GM21515 (cell line): ENCODE results near the gene VPS37C.
"Not testable (repeated sequence)": the region's sequence is repeated elsewhere in the genome, so short reads cannot be mapped to it uniquely, and the experiment has no call there.

Source experiments
- ATAC-seq: cut with Tn5 transposase; IDR thresholded peaks from one replicate; pipeline ENCODE4 v1.9.1; 2021; ENCODE audit not compliant: unreplicated experiment

The VPS37C gene

DNA sequence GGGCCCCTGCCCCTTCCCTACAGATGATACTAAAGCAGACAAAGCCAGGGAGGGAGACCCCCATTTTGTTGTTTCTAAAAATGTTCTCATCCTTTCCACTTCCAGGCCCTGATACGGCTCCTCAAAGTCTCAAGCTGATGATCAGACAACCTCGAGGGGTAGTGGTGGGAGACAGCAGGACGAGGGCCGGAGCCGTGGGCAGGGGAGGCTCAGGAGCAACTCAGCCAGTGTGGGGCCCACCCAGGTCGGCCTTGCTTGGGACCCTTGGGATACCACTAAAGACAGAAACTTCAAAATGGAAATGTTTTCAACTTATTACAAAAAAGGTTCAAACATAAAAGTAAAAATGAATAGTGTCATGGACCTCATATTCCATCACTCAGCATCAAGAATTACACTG lies 15.2 kb upstream of the VPS37C start:
- ATAC-seq, result no peak

DNA sequence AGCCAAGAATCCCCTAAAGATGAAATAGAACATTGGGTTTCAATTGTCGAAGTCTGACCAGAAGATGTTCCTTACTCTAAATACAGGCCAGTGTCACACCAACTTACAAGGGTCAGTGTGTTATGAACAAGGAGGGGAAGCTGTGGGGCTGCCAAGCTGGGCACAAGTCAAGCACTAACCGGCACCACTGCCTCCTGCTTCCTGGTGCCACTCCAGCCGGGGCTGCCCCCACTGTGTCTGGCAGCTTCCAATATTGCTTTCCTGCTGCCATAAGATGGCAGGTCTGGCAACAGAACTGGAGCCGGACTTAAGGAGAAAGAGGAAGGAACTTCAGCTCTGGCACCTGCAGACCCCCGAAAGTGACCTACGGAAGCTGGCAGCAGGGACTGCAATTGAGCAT lies 13.7 kb upstream of the VPS37C start:
- ATAC-seq, result no peak

DNA sequence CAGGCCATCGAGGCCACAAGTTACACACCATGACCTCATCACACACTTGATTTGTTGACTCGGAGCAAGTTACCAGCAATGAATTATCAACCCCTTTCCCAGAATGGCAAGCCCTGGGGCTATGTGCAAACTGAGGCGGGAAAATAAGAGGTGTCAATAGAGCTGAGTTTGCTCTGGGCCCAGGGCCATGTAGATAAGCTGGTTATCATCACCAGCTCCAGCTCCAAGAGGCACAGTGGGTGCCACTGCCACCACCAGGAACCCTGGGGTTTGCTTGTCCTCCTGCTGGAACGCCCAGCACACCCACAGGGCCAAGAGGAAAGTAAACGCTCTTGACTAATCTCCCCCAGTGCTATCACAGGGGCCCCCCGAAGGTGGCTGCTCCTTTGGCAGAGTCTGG lies 13.0 kb upstream of the VPS37C start:
- ATAC-seq, result no peak

- ATAC-seq, result no peak
These were observed 12.2 kb upstream of the VPS37C start for GRCh38 chr11:61173456-61173855.

DNA sequence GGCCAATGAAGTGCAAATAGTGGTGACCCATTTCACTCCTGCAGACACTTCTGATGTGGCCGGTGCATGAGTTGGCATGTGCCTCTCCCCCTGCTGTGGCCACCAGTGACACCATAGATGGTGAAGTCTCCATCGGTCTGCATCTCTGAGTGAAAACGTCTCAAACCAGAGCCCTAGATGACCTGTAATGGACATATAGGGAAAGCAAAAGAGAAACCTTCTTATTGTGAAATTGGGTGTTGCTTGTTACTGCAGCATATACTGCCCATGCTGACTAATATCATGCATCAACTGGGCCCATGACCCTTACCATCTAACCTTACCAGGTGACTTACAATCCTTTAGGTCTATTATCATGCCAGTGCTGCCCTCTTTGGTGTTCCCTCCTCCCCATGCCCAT lies 11.7 kb upstream of the VPS37C start:
- no peak for ATAC-seq

GRCh38 chr11:61172356-61172755 lies 11.1 kb upstream of the VPS37C start:
- ATAC-seq, result no peak

- ATAC-seq, result no peak
These were observed 10.7 kb upstream of the VPS37C start for GRCh38 chr11:61171907-61172306.

GRCh38 chr11:61170566-61170965 lies 9.3 kb upstream of the VPS37C start:
- no peak for ATAC-seq

- no peak for ATAC-seq
These were observed 7.6 kb upstream of the VPS37C start for GRCh38 chr11:61168800-61169199.

- ATAC-seq, result no peak
These were observed 6.9 kb upstream of the VPS37C start for GRCh38 chr11:61168042-61168688.

DNA sequence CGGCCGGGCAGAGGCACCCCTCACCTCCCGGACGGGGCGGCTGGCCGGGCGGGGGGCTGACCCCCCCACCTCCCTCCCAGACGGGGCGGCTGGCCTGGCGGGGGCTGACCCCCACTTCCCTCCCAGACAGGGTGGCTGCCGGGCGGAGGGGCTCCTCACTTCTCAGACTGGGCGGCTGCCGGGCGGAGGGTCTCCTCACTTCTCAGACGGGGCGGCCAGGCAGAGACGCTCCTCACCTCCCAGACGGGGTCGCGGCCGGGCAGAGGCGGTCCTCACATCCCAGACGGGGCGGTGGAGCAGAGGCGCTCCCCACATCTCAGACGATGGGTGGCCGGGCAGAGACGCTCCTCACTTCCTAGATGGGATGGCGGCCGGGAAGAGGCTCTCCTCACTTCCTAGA lies 5.1 kb upstream of the VPS37C start:
- ATAC-seq, result not testable (repeated sequence)

DNA sequence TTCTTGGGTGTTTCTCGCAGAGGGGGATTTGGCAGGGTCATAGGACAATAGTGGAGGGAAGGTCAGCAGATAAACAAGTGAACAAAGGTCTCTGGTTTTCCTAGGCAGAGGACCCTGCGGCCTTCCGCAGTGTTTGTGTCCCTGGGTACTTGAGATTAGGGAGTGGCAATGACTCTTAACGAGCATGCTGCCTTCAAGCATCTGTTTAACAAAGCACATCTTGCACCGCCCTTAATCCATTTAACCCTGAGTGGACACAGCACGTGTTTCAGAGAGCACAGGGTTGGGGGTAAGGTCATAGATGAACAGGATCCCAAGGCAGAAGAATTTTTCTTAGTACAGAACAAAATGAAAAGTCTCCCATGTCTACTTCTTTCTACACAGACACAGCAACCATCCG lies 4.6 kb upstream of the VPS37C start:
- ATAC-seq, result not testable (repeated sequence)

DNA sequence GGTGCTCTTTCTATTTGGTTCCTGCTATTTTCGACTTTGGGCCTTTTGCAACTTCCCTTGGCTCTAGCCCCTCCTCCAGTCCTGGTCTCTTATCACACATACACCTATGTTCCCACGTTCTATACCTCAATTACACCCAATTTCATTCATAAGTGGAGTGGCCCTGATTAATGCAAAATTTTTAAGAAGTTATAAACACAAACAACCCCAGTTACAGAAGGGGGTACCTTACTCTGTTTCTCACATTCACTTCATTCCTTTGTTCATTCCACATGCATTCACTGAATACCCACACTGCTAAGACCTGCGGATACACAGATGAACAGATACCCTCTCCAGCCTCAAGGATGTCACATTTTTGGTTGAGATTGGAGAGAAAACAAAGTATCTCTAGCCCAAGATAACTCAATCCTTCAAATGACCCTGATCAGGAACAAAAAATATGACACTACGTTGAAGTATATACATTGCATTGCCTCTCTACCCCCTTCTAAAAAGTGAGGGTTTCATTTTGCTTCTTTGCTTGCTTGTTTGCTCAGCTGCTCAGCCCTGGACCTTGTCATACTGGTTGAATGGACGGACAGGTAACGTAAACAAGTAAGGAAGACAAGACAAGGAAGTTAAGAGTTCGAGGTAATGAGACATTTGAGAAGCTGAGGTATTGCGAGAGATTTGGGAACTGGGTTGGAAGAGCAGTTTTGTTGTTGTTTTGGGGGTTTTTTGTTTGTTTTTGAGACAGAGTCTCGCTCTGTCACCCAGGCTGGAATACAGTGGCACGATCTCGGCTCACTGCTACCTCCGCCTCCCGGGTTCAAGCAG lies 3.6 kb upstream of the VPS37C start:
- ATAC-seq, result no peak

GRCh38 chr11:61163714-61164605 lies 2.7 kb upstream of the VPS37C start:
- ATAC-seq, result no peak

- ATAC-seq, result no peak
These were observed 1.8 kb upstream of the VPS37C start for GRCh38 chr11:61163021-61163420.

- no peak for ATAC-seq
These were observed 1.1 kb upstream of the VPS37C start for GRCh38 chr11:61162092-61162941.

GRCh38 chr11:61160487-61161189 lies 588 bp downstream of the VPS37C start:
- no peak for ATAC-seq

DNA sequence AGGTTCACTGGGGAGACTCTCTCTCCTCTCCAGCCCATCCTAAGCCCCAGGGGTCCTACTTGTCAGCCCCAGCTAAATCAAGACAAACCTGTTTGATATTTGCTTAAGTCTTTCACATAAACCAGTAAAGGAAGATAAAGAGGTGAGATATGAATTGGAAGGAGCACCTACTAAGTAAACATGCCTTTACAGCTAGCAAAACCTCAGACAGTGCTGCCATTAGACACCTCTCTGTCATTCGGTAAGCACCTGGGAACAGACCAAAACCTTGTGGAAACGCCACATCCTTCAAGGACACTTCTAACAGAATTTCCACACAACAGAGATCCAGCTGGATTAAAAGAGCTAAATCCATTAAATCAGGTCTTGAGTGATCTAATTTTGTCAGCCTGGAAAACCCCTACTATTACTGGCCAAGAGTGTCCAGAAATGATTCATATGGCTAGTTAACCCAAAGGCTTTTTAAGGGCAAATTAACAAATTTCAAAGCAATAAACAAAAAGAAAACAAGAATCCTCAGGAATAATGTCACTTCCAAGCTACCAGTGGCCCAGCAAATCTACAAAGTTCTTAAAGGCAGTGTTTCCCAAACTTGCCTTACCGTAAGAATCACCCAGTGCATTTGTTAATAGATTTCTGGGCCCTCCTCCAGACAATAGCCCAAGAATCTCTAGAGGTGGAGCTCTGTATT lies 2.4 kb downstream of the VPS37C start:
- ATAC-seq, result no peak

GRCh38 chr11:61157743-61158142 lies 3.5 kb downstream of the VPS37C start:
- ATAC-seq, result no peak

GRCh38 chr11:61155741-61156140 lies 5.5 kb downstream of the VPS37C start:
- no peak for ATAC-seq
